Keratinocyte (primary cell): ENCODE data around the gene RBPJ.

ENCODE experiments used
- CTCF ChIP-seq, 3 experiments: IDR thresholded peaks in 1 of 3; conservative IDR thresholded peaks in 1 of 3; optimal IDR thresholded peaks in 1 of 3; 2 replicates in 2 of 3; 3 replicates in 1 of 3; pipeline versions ENCODE3 to v1.5.1; 2011; ENCODE audit warnings: low read length in 3 of 3, mild to moderate bottlenecking in 3 of 3, moderate library complexity in 2 of 3, control low read depth in 1 of 3, inconsistent platforms in 1 of 3; ENCODE audit not compliant: insufficient read depth in 2 of 3; ENCODE audit errors: extremely low read depth in 1 of 3
- EZH2 ChIP-seq: IDR thresholded peaks from one replicate; pipeline ENCODE4 v1.6.1; 2012; ENCODE audit warnings: inconsistent platforms, mild to moderate bottlenecking, low read length, moderate library complexity

- no peak for TF ChIP-seq CTCF (optimal IDR thresholded peaks at IDR 0.05 in 1 of 3, IDR thresholded peaks at IDR 0.05 in 1 of 3, conservative IDR thresholded peaks at IDR 0.05 in 1 of 3; ENCODE audit: extremely low read depth in 1 of 3, insufficient read depth in 2 of 3, low read length in 3 of 3)
- no peak for TF ChIP-seq EZH2
These were observed 67.9 kb downstream of the RBPJ start for GRCh38 chr4:26388671-26389070.
